ENCODE measurements around the gene SCAMP4.

SCAMP4 gene

DNA sequence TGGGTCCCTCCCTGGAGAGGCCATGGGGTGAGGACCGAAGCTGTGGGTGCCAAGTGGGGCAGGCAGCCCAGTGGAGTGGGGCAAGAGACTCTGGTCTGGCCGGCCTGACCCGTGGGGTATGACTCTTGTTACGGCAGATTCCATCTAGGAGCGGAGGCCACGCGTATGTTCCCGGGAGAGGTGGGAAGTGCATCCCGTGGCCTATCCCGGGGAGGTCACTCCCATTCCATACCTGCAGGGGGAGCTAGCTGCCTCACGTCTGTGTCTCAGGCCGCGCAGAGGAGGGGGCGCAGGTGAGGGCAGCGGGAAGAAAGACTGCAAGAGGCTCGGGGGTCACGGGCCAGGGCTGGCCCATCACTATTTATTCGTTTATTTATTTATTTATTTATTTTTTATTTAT lies 40.7 kb downstream of the SCAMP4 start:
- Mint-ChIP-seq H3K4me1 (peaks cover 23% of the 10 kb centered on the region), H3K4me3 (no peak overlapping the region), H3K9me3 (no peaks in the 10 kb centered on the region), H3K27ac (no peak overlapping the region), H3K27me3 (ENCODE audit: low read depth, poor library complexity) (peaks cover 3% of the 10 kb centered on the region), H3K36me3 (ENCODE audit: low read depth) (peaks cover 29% of the 10 kb centered on the region)
- peak; percentile 69 for DNase-seq
- TF ChIP-seq CTCF (IDR thresholded peaks at IDR 0.05) = peak; percentile 54

DNA sequence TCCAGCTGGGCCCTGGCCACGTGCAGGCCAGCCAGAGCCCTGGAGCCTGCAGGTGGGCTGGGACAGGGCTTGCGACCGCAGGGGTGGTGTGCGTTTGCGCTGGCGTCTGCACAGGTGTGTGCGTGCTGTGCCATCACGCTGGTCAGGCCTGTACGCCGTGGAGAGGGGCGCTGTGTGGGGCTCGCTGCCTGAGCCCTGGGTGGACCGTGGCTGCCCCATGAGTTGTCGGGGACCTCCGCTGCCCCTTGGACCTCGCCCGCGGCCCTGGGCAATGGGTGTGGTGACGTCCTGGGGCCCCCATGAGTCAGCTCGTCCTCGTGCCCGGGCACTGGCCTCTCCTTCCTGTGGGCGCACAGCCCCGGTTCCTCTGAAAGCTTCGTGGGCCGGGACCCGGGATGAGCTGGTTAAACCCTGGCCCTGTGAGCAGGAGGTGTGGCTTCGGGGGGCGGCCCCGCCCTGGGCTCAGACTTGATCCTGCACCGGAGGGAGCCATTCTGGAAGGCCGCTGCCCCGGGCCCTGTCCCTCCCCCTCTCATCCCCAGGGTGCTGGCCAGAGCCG lies 42.5 kb downstream of the SCAMP4 start:
- Mint-ChIP-seq H3K4me3 (no peak overlapping the region), H3K27me3 (ENCODE audit: low read depth, poor library complexity) (peaks cover 3% of the 10 kb centered on the region), H3K27ac (no peak overlapping the region), H3K36me3 (ENCODE audit: low read depth) (peaks cover 35% of the 10 kb centered on the region), H3K9me3 (no peaks in the 10 kb centered on the region), H3K4me1 (peaks cover 25% of the 10 kb centered on the region)
- DNase-seq = no peak
- no peak for TF ChIP-seq CTCF (IDR thresholded peaks at IDR 0.05)

DNA sequence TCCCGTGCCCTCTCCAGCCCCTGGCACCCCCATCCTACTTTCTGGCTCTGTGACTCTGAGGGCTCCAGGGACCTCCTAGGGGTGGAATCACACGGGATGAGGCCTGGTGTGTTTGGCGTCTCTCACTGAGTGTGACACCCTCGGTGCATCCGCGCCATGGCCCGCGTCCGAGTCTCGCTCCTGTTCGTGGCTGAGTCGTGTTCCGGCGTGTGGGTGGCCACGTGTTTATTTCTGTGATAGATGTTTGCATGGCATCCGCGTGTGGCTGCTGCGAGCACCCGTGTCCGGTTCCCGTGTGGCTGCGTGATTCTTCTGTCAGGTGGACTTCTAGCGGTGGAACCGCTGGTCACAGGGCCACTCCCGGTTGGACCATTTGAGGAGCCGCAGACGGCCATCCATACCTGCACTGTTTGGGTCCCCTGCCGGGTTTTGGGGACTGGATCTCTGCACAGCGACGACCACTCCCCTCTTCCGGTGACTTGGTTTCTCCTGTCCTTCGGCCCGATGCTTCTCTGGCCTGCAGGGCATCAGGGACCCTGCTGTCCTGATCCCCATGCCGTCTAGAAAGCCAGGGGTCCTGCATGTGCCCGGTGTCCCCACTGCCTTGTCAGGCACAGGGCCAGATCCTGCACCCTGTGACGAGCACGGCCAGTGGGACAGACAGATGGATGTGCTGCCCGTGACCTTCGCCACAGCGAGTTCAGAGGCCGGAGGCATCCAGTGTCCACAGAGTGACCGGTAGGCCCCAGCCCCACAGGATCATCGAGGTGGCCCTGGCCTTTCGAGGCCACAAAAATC lies 44.3 kb downstream of the SCAMP4 start:
- Mint-ChIP-seq H3K27ac (peak overlapping the region; percentile 90), H3K4me1 (peaks cover 13% of the 10 kb centered on the region), H3K4me3 (no peak overlapping the region)

GRCh38 chr19:1950640-1951039 lies 45.4 kb downstream of the SCAMP4 start:
- TF ChIP-seq CTCF (IDR thresholded peaks at IDR 0.05) = no peak
- Mint-ChIP-seq H3K4me3 (no peak overlapping the region), H3K9me3 (no peaks in the 10 kb centered on the region), H3K27ac (no peak overlapping the region), H3K4me1 (peaks cover 16% of the 10 kb centered on the region), H3K36me3 (ENCODE audit: low read depth) (peaks cover 35% of the 10 kb centered on the region), H3K27me3 (ENCODE audit: low read depth, poor library complexity) (peaks cover 3% of the 10 kb centered on the region)
- DNase-seq = no peak

More for the DNA sequence above, 44.3 kb downstream of the SCAMP4 start:
- TF ChIP-seq CTCF (IDR thresholded peaks at IDR 0.05) = no peak
- DNase-seq = no peak
- peaks cover 35% of the 10 kb centered on the region for H3K36me3 Mint-ChIP-seq (ENCODE audit: low read depth)
- peaks cover 3% of the 10 kb centered on the region for H3K27me3 Mint-ChIP-seq (ENCODE audit: low read depth, poor library complexity)
- H3K9me3 Mint-ChIP-seq = no peaks in the 10 kb centered on the region

DNA sequence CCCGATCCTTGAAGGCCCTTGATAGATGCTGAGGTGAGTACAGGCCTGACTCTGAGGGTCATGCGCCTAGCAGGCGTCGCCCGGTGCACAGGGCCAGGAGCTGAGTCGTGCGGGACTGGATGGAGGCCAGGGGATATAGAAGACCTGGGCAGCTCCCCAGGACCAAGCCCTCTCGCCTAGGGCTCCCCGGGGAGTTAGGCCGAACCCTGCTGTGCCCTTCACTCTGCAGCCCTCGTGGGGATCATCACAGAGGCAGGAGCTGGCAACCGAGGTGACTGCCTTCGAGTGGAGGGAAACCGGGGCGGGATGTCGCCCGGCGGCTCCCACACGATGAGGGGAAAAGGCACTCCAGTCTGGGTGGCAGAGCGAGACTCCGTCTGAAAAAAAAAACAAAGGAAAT lies 47.4 kb downstream of the SCAMP4 start:
- no peak for DNase-seq
- peak overlapping the region; percentile 61 for H3K27ac Mint-ChIP-seq
- peaks cover 23% of the 10 kb centered on the region for H3K4me1 Mint-ChIP-seq
- H3K27me3 Mint-ChIP-seq (ENCODE audit: low read depth, poor library complexity) = peaks cover 3% of the 10 kb centered on the region
- H3K9me3 Mint-ChIP-seq = no peaks in the 10 kb centered on the region
- H3K36me3 Mint-ChIP-seq (ENCODE audit: low read depth) = peaks cover 30% of the 10 kb centered on the region
- H3K4me3 Mint-ChIP-seq = no peak overlapping the region
- no peak for TF ChIP-seq CTCF (IDR thresholded peaks at IDR 0.05)

- H3K27me3 Mint-ChIP-seq (ENCODE audit: low read depth, poor library complexity) = peaks cover 3% of the 10 kb centered on the region
- H3K36me3 Mint-ChIP-seq (ENCODE audit: low read depth) = peaks cover 30% of the 10 kb centered on the region
- H3K4me1 Mint-ChIP-seq = peaks cover 23% of the 10 kb centered on the region
- no peaks in the 10 kb centered on the region for H3K9me3 Mint-ChIP-seq
- H3K27ac Mint-ChIP-seq = no peak overlapping the region
- TF ChIP-seq CTCF (IDR thresholded peaks at IDR 0.05) = no peak
- no peak overlapping the region for H3K4me3 Mint-ChIP-seq
- DNase-seq = no peak
Measured at GRCh38 chr19:1953037-1953436, 47.8 kb downstream of the SCAMP4 start.
